Measurements from ENCODE around the gene CAMSAP3.

Gene CAMSAP3

GRCh38 chr19:7662657-7663056 lies 67.0 kb downstream of the CAMSAP3 start:
- Histone ChIP-seq H3K4me1 (ENCODE audit: insufficient read depth, low read length) (no peaks in the 10 kb centered on the region), H3K4me3 (ENCODE audit: low read length) (no peak overlapping the region), H3K27me3 (ENCODE audit: insufficient read depth, low read length) (no peaks in the 10 kb centered on the region), H3K36me3 (ENCODE audit: insufficient read depth, low read length) (no peaks in the 10 kb centered on the region), H3K9me3 (ENCODE audit: low read length) (no peaks in the 10 kb centered on the region), H2AFZ (ENCODE audit: low read depth, low read length) (no peak overlapping the region)

- no peaks in the 10 kb centered on the region for H3K27me3 ChIP-seq (ENCODE audit: insufficient read depth, low read length)
- no peaks in the 10 kb centered on the region for H3K4me1 ChIP-seq (ENCODE audit: insufficient read depth, low read length)
- no peak overlapping the region for H3K4me3 ChIP-seq (ENCODE audit: low read length)
- no peaks in the 10 kb centered on the region for H3K36me3 ChIP-seq (ENCODE audit: insufficient read depth, low read length)
- H3K9me3 ChIP-seq (ENCODE audit: low read length) = no peaks in the 10 kb centered on the region
- no peak overlapping the region for H2AFZ ChIP-seq (ENCODE audit: low read depth, low read length)
Measured at GRCh38 chr19:7663706-7664105, 68.0 kb downstream of the CAMSAP3 start.

GRCh38 chr19:7665076-7665475 lies 69.4 kb downstream of the CAMSAP3 start:
- no peak overlapping the region for H2AFZ ChIP-seq (ENCODE audit: low read depth, low read length)
- H3K9me3 ChIP-seq (ENCODE audit: low read length) = no peaks in the 10 kb centered on the region
- no peaks in the 10 kb centered on the region for H3K36me3 ChIP-seq (ENCODE audit: insufficient read depth, low read length)
- no peaks in the 10 kb centered on the region for H3K4me1 ChIP-seq (ENCODE audit: insufficient read depth, low read length)
- peaks cover 11% of the 10 kb centered on the region for H3K27me3 ChIP-seq (ENCODE audit: insufficient read depth, low read length)
- H3K4me3 ChIP-seq (ENCODE audit: low read length) = no peak overlapping the region
